Neutrophil (primary cell): ENCODE results near the gene ADD1.

Experiments
- H3K27ac ChIP-seq: fragments of 200-600 bp; sonication (generic); 2 replicates; pipeline ENCODE4 v1.5.1; 2016; ENCODE audit warnings: mild to moderate bottlenecking, moderate library complexity
- H3K27me3 ChIP-seq: fragments of 200-600 bp; sonication (generic); 2 replicates; pipeline ENCODE4 v1.6.0; 2016; ENCODE audit warnings: mild to moderate bottlenecking
- H3K36me3 ChIP-seq: fragments of 200-600 bp; sonication (generic); 2 replicates; pipeline ENCODE4 v1.5.1; 2017
- H3K4me1 ChIP-seq, 2 experiments: fragments of 200-600 bp in 1 of 2; sonication (generic) in 1 of 2; 1 replicate in 1 of 2; 2 replicates in 1 of 2; pipeline versions ENCODE4 v1.5.1 to v1.6.1; 2013 to 2016; ENCODE audit warnings: low read depth in 1 of 2, low read length in 1 of 2, mild to moderate bottlenecking in 1 of 2, moderate library complexity in 1 of 2; ENCODE audit not compliant: control insufficient read depth in 1 of 2, insufficient read depth in 1 of 2
- H3K4me3 ChIP-seq, 2 experiments: fragments of 200-600 bp in 1 of 2; sonication (generic) in 1 of 2; 1 replicate in 1 of 2; 2 replicates in 1 of 2; pipeline ENCODE4 v1.5.1; 2013 to 2016; ENCODE audit warnings: low read depth in 1 of 2, low read length in 1 of 2, mild to moderate bottlenecking in 1 of 2, moderate library complexity in 1 of 2
- H3K9me3 ChIP-seq: fragments of 200-600 bp; sonication (generic); 2 replicates; pipeline ENCODE4 v1.5.1; 2016
- CTCF ChIP-seq: fragments of 200-600 bp; sonication (generic); IDR thresholded peaks from 2 replicates; pipeline ENCODE4 v1.5.1; 2016; ENCODE audit warnings: antibody characterized with exemption

Gene ADD1

GRCh38 chr4:2947926-2948325 lies 104.3 kb downstream of the ADD1 start:
- Histone ChIP-seq H3K27ac (no peak overlapping the region), H3K27me3 (no peaks in the 10 kb centered on the region), H3K4me3 (no peak overlapping the region), H3K4me1 (no peaks in the 10 kb centered on the region), H3K36me3 (peaks cover 54% of the 10 kb centered on the region), H3K9me3 (no peaks in the 10 kb centered on the region)
- TF ChIP-seq CTCF: no peak

- no peaks in the 10 kb centered on the region for H3K9me3 ChIP-seq
- H3K4me3 ChIP-seq: no peak overlapping the region
- no peaks in the 10 kb centered on the region for H3K4me1 ChIP-seq
- TF ChIP-seq CTCF: no peak
- H3K27me3 ChIP-seq: no peaks in the 10 kb centered on the region
- H3K27ac ChIP-seq: no peak overlapping the region
- peaks cover 54% of the 10 kb centered on the region for H3K36me3 ChIP-seq
These were observed 105.5 kb downstream of the ADD1 start for GRCh38 chr4:2948895-2949781.

- Histone ChIP-seq H3K9me3 (no peaks in the 10 kb centered on the region), H3K27ac (no peak overlapping the region), H3K4me1 (no peaks in the 10 kb centered on the region), H3K4me3 (no peak overlapping the region), H3K27me3 (no peaks in the 10 kb centered on the region), H3K36me3 (peaks cover 54% of the 10 kb centered on the region)
- no peak for TF ChIP-seq CTCF
These were observed 106.1 kb downstream of the ADD1 start for GRCh38 chr4:2949782-2950125.

GRCh38 chr4:2950221-2950989 lies 106.8 kb downstream of the ADD1 start:
- Histone ChIP-seq H3K4me1 (no peaks in the 10 kb centered on the region), H3K36me3 (peaks cover 54% of the 10 kb centered on the region), H3K27ac (no peak overlapping the region), H3K4me3 (no peak overlapping the region), H3K9me3 (no peaks in the 10 kb centered on the region), H3K27me3 (no peaks in the 10 kb centered on the region)
- TF ChIP-seq CTCF: no peak

- Histone ChIP-seq H3K27me3 (no peaks in the 10 kb centered on the region), H3K36me3 (peaks cover 25% of the 10 kb centered on the region), H3K27ac (peak overlapping the region; percentile 11), H3K4me1 (no peaks in the 10 kb centered on the region), H3K9me3 (no peaks in the 10 kb centered on the region), H3K4me3 (no peak overlapping the region)
- no peak for TF ChIP-seq CTCF
These were observed 109.9 kb downstream of the ADD1 start for GRCh38 chr4:2953496-2953895.
